GM18861 (cell line): ENCODE measurements around the gene CFAP61.
"Not testable (repeated sequence)": the region's sequence is repeated elsewhere in the genome, so short reads cannot be mapped to it uniquely, and the experiment has no call there.

Experiments used
- ATAC-seq: cut with Tn5 transposase; IDR thresholded peaks from one replicate; pipeline ENCODE4 v1.9.1; 2021; ENCODE audit not compliant: unreplicated experiment

CFAP61 gene, protein sequence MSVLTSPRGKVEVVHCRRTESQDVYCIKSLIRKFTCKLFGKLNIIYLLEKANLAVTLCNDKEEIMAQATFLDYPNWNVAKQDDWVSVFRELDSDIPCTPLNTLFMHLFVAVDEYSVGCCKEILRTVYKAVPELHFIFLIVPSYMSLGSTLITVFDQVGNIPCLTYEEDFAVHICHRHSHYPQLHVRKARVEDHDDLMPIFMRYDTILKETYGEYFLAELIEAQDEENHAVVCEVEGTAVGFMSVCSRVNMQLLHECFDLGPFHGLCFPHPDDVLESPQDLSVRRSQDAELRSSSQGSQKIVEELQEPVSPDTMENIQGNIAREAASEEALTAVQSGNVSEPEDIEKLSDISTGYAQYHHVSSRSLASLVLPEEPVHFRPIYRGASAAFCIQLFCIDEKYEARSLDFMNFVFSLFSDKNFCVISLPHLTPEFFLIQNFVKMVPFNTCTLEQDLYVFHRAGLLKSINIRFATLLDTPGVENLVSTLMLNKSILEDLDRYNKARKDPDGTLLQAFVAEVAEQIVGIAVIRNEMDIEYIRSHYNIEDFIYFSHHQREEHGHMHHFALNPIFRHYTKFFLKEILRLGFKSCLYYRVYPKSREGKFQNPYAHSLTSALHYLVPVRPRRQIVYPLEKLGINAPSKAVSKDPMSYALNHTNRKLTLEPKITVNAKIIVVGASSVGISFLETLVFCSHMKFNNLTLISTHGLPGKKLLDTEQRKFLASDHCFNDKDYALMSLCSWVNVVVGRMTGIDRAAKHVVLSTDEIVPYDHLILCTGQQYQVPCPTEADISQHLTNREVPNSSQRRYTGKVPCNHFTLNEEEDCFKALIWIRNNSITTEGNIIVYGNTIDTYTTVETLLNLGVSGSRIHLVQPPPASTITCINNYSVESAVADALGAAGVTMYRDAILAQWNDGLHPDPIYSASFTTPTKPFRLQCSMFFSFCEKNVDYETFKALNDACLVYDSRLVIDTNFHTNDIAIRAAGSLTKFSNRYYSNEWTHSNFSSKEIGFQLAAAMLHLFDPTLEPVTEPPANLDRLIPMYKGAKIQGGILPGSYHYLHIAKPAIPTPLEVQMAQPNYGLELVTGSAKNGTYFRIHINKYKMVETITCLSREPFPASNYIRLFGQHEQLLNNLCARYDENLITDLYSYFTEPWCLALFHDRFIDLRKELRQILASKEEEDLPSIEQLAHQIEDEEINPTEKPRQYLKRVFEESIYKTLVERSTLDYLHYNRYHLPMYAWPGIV

DNA sequence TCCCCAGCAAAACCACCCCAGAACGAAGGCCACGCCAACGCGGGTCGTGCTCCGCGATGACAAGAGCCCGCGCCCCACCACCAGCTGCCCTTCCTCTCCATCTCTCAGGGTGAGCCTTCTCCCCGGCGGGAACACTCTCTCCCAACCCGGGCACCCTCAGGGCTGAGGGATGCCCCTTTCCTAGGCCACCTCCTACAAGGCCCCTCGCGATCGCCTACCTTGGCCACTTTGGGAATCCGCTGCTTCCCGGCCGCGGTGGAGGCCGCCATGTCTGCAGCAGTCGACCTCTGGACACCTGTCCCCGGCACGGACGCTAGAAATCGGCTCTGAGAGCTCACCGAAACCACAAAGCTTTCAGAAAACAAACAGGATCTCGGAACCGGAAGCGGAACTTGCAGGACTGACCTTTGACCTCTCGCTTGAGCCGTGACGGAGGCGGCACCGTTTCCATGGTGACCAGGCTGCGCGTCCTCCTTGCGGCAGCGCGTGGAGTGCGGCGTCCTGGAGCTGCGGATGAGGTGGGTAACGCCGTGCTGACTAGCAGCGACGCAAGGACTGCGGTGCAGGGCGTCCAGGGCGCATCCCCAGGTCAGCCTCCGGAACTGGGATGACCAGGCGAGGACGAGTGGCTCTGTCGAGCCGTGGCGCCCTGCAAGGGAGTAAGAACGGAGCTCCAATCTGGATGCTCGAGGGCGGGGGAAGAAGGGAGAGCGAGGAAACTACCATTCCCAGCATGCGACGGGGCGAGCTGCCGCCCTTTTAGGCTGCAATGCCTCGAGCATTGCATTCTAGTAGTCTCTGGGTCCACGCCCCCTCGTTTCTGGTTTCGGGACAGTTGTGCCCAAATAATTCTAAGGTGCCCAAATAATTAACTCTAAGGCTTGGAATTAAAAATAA, at the start of gene CFAP61, which contains the start of gene CRNKL1:
CFAP61 (plus strand) TSS at position 459 of the 897 bp plus-strand sequence. CDS start 4,122 bp downstream, outside the sequence.
CRNKL1 (minus strand) TSS at position 393 of the 897 bp plus-strand sequence; CDS start at position 269, 124 bp downstream.
- peak; percentile 87 for ATAC-seq

- ATAC-seq = no peak
These were observed 49.0 kb upstream of the CFAP61 start for GRCh38 chr20:20003031-20003954.

- not testable (repeated sequence) for ATAC-seq
These were observed 48.4 kb upstream of the CFAP61 start for GRCh38 chr20:20003955-20004322.

DNA sequence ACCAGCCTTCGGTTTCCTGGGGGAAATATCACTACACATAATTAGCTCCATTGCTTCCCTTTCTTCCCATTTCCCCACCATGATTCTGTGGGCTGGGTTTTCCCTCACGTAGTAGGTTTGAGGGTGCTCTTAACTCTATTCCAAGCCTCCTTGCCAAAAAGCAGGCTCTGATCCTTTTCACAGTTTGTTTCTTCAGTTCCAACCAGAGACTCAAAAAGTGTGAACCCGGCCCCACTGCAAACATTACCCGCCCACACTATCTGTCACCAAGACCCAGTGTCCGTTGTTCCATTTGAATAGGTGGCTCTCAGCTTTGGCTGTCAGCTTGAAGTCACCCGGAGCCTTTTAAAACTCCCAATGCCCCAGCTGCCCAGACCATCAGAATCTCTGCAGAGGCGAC, 47.0 kb upstream of the CFAP61 start:
- no peak for ATAC-seq

- ATAC-seq = no peak
These were observed 42.5 kb upstream of the CFAP61 start for GRCh38 chr20:20009784-20010253.

DNA sequence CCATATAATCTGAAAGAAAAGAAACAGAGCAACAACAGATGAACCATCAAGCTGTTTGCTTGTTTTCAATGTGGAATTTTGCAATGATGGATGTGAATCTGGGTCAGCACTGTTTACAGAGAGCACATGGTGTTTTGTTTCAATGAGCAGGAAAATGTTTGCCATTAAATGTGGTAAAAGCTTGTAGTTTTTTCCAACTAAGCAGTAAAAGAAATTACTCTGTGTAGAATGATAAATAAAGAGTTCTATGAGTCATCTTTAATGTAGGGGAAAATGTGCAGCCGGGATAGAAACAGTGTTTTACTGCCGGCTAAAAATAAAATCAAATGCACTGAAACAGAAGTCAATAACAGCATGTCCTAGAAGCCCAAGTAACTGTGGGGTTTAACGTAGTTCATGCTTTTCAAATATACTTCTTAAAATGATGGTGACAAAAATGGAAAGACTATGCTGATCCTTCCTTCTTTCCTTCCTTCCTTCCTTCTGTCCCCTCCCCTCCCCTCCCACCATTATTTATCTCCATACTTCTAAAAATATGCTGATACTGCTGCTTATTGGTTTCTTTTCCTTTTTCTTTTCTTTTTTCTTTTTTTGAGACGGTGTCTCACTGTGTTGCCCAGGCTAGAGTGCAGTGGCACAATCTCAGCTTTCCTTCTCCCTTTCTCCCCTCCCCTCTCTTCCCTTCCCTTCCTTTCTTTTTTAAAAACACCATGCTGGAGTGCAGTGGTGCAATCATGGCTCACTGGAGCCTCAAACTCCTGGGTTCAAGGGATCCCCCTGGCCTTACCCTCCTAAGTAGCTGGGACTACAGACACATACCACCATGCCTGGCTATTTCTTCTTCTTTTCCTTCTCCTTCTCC, 41.5 kb upstream of the CFAP61 start:
- ATAC-seq = no peak

GRCh38 chr20:20012541-20012940, 39.8 kb upstream of the CFAP61 start:
- ATAC-seq = no peak

GRCh38 chr20:20014659-20015058, 37.7 kb upstream of the CFAP61 start:
- no peak for ATAC-seq

GRCh38 chr20:20017001-20017843, 35.1 kb upstream of the CFAP61 start, which contains the start of gene NAA20:
Gene NAA20 (plus strand): TSS chr20:20017362. CDS start chr20:20017397, 35 bp downstream.
- ATAC-seq = peak; percentile 99

GRCh38 chr20:20017844-20018185, 34.5 kb upstream of the CFAP61 start:
- ATAC-seq = peak; percentile 4

DNA sequence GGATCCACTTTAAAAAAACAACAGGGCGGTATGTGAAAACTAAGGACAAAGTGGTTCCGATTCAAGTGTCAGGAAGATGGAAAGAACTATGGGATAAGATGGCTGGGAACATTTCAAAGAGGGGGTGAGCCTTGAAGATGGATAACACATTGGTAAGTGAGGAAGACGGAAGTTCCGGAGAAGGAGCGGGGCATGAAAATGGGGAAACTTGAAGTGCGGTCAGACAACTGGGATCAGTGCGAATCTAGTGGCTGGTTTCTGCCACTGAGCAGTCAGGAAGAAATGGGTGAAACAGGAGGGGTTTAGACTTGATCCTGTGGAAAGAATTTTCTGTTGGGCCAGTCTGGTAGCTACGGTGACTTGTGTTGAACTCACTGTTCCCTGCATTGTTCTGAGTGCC, 34.0 kb upstream of the CFAP61 start:
- no peak for ATAC-seq

DNA sequence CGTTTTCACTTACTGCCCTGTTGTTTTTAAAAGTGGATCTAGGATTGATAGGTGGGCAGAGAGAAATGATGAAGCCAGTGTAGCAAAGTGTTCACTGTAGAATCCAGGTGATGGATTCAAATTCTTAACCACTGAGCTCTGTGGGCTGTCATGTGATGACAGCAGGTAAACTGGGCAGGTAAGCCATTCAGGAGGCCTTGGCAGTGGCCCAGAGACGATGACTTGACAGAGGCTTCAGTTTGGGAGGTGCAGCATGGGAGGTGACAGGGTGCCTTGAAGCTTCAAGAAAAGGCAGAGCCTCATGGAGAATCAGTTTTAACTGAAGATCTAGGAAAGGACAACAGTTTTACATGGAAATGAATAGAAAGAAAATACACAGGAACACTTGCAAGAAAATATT, 33.2 kb upstream of the CFAP61 start:
- ATAC-seq = no peak

GRCh38 chr20:20020908-20021307, 31.4 kb upstream of the CFAP61 start:
- no peak for ATAC-seq

- no peak for ATAC-seq
These were observed 30.5 kb upstream of the CFAP61 start for GRCh38 chr20:20021835-20022234.

- ATAC-seq = peak; percentile 73
These were observed 29.8 kb upstream of the CFAP61 start for GRCh38 chr20:20022498-20022897.

GRCh38 chr20:20023395-20023794, 28.9 kb upstream of the CFAP61 start:
- no peak for ATAC-seq

DNA sequence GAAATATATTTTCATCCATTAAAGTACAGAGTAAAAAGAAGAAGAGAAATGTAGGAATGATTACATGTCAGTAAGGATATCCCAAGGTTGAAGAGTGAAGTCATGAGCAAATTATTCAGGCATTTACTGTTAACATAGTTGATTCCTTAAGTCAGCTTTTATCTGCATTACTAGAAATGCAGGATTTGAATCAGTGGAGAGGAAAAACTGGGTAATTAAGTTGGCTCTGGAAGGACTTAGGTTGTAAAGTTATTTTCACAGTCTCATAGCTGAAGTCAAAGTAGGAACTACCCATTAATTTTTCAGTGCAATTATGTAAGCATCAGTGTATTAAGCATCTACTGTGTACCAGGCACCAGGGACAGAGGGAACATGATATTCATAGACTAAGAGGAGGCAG, 27.4 kb upstream of the CFAP61 start:
- no peak for ATAC-seq
